Mucosa of gallbladder (tissue), 1 donor: ENCODE data around the gene RGS19. TPM values are rescaled to one million over a fixed set of nuclear protein-coding genes. Genes with fewer than 3 reads are reported as not detected.

ENCODE experiments used
- DNase-seq: peaks from one replicate; pipeline ENCODE4 v3.0.0-alpha.2; 2020; ENCODE audit warnings: low spot score
- total RNA-seq: library from RNA; stranded (reverse); gene quantifications from one replicate; pipeline ENCODE4 v1.2.1, GENCODE V29; 2021
- donor health status: DM: no; HTN: no; CAD: no.

RGS19 gene
- total RNA-seq, 1 donor from 2014 or later = 18.2 TPM

GRCh38 chr20:64108731-64109681 lies 29.7 kb upstream of the RGS19 start:
- DNase-seq = no peak

- no peak for DNase-seq
Observed at GRCh38 chr20:64107736-64108457, 28.6 kb upstream of the RGS19 start.

GRCh38 chr20:64106981-64107735 lies 27.8 kb upstream of the RGS19 start, which contains the start of gene NPBWR2:
TSS of gene NPBWR2 (minus strand) at chr20:64107565. CDS start at chr20:64106831, 734 bp downstream.
- DNase-seq = no peak

- DNase-seq = no peak
Observed at GRCh38 chr20:64106435-64106961, 27.2 kb upstream of the RGS19 start.

GRCh38 chr20:64105846-64106434 lies 26.6 kb upstream of the RGS19 start:
- no peak for DNase-seq

- DNase-seq = no peak
Observed at GRCh38 chr20:64104667-64105451, 25.5 kb upstream of the RGS19 start.

DNA sequence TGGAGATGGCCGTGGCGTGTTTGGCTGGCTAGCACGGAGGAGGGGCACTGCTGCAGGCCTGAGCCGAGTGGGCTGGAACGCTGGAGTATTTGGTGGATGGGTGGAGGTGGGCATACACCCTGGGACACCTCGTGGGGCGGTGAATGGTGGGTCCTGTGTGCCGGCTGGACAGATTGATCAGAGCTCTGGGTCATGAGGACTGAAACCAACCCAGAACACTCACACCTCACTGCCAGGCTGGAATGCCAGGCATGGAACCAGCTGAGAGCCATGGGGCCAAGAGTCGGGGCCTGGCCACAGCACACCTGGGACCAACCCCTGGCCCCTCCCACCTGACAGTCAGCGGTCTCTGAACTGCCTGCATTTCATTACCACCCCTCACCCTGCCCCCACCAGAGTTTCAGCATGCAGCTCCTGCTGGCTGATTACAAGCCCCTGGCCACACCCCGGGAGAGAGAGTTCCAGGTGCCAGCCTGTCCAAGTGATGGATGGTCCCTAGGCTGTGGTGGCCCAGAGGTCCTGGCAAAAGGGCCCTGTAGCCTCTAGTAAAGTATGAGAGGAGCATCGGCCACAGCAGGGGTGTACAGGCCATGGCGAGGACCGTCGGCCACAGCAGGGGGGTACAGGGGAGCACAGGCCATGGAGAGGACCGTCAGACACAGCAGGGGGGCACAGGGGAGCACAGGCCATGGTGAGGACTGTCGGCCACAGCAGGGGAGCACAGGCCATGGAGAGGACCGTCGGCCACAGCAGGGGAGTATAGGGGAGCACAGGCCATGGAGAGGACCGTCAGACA lies 24.8 kb upstream of the RGS19 start:
- DNase-seq = no peak

GRCh38 chr20:64102647-64103354 lies 23.5 kb upstream of the RGS19 start:
- no peak for DNase-seq

GRCh38 chr20:64101731-64102621 lies 22.7 kb upstream of the RGS19 start:
- no peak for DNase-seq

DNA sequence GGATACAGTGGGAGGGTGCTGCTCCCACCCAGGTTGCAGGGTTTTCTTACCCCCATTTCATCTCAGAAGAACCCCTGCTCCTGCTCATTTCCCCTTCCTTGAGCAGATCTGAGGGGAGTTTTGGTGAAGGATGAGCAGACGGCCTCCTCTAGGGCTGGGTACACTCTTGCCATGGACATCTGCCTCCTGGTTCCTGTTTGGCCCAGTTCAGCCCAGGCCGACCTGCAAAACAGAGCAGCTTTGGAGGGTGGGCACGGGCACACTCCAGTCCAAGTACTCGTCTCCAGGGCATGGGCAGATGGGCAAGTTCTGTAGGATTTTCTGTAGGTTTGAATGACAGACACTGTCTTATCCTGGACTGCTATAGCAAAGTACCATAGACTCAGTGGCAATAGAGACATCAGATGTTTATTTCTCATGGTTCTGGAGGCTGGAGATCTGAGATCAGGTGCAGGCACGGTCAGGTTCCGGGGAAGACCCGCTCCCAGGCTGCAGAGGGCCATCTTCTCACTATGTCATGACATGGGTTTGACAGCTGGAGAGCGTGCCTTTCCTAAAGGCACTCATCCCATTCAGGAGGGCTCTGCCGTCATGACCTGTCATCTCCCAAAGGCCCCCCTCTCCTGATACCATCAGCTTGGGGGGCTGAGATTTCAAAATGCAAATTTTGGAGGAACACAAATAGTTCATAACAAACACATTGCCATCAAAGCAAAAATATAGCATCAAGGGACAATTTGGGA lies 21.8 kb upstream of the RGS19 start:
- no peak for DNase-seq

- DNase-seq = no peak
Observed at GRCh38 chr20:64100566-64100888, 21.2 kb upstream of the RGS19 start.

DNA sequence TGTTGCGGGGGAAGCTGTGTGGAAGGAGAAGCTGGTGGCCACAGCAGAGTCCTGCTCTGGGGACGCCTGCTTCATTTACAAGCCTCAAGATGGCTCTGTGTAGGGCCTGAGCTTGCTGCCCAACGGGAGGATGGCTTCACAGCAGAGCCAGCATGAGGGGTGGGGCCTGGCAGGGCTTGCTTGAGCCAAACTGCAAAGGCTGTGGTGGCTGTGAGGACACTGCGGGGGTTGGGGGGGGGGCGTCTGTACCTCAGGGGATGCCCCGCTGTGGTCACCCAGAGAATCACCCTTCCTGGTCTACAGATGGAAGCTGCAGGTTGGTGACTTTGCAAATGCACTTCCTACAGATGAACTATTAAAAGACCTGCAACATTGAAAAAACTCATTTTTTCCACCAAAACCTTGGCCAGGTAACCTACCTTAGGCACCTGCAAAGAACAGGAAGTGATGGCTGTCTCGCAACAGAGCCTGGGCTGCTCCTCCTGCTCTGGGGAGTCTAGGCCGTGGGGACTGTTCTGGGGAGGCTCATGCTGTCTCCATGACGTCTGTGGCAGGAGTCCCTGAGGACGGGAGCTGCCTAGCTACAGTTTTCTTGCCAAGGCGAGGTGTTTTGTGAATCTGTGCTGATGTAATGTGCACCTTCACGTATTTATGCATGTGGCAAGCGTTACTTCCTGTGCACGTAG lies 20.7 kb upstream of the RGS19 start:
- no peak for DNase-seq

DNA sequence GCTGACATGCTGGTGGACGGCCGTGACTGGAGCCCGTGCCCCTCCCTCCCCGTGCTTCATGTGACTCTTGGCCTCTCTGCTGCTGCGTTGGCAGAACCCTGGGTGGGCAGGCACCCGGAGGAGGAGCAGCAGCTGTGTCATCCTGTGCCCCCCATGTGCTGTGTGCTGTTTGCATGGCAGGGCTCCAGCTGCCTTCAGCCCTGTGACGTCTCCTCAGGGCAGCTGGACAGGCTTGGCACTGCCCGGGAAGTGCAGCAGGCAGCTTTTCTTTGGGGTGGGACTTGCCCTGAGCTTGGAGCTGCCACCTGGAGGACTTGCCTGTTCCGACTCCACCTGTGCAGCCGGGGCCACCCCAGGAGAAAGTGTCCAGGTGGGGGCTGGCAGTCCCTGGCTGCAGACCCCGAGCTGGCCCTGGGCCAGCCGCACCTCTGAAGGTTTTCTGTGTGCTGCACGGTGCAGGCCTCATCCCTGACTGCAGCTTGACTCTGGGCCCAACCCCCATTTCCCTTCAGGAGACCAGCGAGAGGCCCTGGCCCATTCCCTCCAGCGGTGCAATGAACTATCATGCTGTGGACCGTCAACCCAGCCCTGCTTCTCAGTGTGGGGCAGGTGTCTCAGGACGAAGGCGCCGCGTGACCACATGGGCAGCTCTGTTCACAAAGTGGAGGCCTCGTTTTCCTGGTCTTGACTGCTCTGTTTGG lies 19.9 kb upstream of the RGS19 start:
- DNase-seq = no peak

DNA sequence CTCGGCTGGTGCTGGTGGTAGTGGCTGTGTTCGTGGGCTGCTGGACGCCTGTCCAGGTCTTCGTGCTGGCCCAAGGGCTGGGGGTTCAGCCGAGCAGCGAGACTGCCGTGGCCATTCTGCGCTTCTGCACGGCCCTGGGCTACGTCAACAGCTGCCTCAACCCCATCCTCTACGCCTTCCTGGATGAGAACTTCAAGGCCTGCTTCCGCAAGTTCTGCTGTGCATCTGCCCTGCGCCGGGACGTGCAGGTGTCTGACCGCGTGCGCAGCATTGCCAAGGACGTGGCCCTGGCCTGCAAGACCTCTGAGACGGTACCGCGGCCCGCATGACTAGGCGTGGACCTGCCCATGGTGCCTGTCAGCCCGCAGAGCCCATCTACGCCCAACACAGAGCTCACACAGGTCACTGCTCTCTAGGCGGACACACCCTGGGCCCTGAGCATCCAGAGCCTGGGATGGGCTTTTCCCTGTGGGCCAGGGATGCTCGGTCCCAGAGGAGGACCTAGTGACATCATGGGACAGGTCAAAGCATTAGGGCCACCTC lies 19.2 kb upstream of the RGS19 start:
- no peak for DNase-seq

- DNase-seq = no peak
Observed at GRCh38 chr20:64096535-64096934, 17.2 kb upstream of the RGS19 start.

- DNase-seq = no peak
Observed at GRCh38 chr20:64095927-64096326, 16.6 kb upstream of the RGS19 start.
